ENCODE measurements around the gene CNTNAP1.

GRCh38 chr17:42655528-42655927 lies 26.8 kb upstream of the CNTNAP1 start:
- no peak for TF ChIP-seq CTCF (IDR thresholded peaks at IDR 0.05)
- TF ChIP-seq POLR2A (IDR thresholded peaks at IDR 0.05): no peak
